A673 (cell line): ENCODE data around the gene HELZ2. TPM values are rescaled to one million over a fixed set of nuclear protein-coding genes. Genes with fewer than 3 reads are reported as not detected.

ENCODE experiments used
- BruUV-seq: library from RNA; stranded (reverse); fragments of 400-500 nt; replicated peaks from 2 replicates; lab custom pipeline; 2021; lab: Mats Ljungman, UMichigan
- CTCF ChIA-PET: fragments of 300-600 bp; sonication (Branson Sonifier 250); formaldehyde crosslinking; loops from one replicate; lab custom pipeline; 2022; ENCODE audit warnings: antibody characterized with exemption; lab: Charles Lee
- POLR2A ChIA-PET: fragments of 300-600 bp; sonication (Branson Sonifier 250); formaldehyde crosslinking; loops from one replicate; lab custom pipeline; 2022; ENCODE audit warnings: antibody characterized with exemption; ENCODE audit not compliant: low non-redundant PET; lab: Charles Lee
- DNase-seq: peaks from one replicate; pipeline ENCODE4 v3.0.0-alpha.2; 2015; ENCODE audit warnings: low spot score
- H3K27ac ChIP-seq: fragments of 200-600 bp; sonication (generic); 2 replicates; pipeline ENCODE4 v1.5.1; 2016; ENCODE audit warnings: mixed run types, low read depth, mild to moderate bottlenecking, mixed read lengths, antibody characterized with exemption, low read length; ENCODE audit not compliant: poor library complexity, severe bottlenecking
- H3K27me3 ChIP-seq: fragments of 200-600 bp; sonication (generic); replicated peaks from 2 replicates; pipeline ENCODE4 v1.6.1; 2017; ENCODE audit warnings: mixed run types, low read depth, mild to moderate bottlenecking, mixed read lengths, antibody characterized with exemption, low read length; ENCODE audit not compliant: insufficient read depth, poor library complexity
- H3K36me3 ChIP-seq: fragments of 200-600 bp; sonication (generic); 2 replicates; pipeline ENCODE4 v1.6.1; 2016; ENCODE audit warnings: mixed run types, mild to moderate bottlenecking, mixed read lengths, antibody characterized with exemption, low read length; ENCODE audit not compliant: insufficient read depth, poor library complexity, severe bottlenecking
- H3K4me1 ChIP-seq: fragments of 200-600 bp; sonication (generic); 2 replicates; pipeline ENCODE4 v1.6.1; 2017; ENCODE audit warnings: mixed run types, mild to moderate bottlenecking, mixed read lengths, antibody characterized with exemption, low read length; ENCODE audit not compliant: insufficient read depth, poor library complexity, severe bottlenecking
- H3K4me3 ChIP-seq: fragments of 200-600 bp; sonication (generic); 2 replicates; pipeline ENCODE4 v1.5.1; 2016; ENCODE audit warnings: low read depth, mixed run types, mild to moderate bottlenecking, mixed read lengths, low read length; ENCODE audit not compliant: poor library complexity, severe bottlenecking
- H3K9me3 ChIP-seq: fragments of 200-600 bp; sonication (generic); 2 replicates; pipeline ENCODE4 v1.6.1; 2016; ENCODE audit warnings: mixed run types, low read depth, mild to moderate bottlenecking, mixed read lengths, antibody characterized with exemption, low read length; ENCODE audit not compliant: poor library complexity, severe bottlenecking
- CTCF ChIP-seq: fragments of 300-800, 200-600 bp; sonication (generic); conservative IDR thresholded peaks from 2 replicates; pipeline ENCODE4 v1.5.1; 2017; ENCODE audit warnings: low read depth, mild to moderate bottlenecking, antibody characterized with exemption, low read length, moderate library complexity, mixed read lengths
- EZH2 ChIP-seq: fragments of 200-600 bp; sonication (generic); IDR thresholded peaks from 2 replicates; pipeline ENCODE4 v1.6.1; 2017; ENCODE audit warnings: borderline replicate concordance, low read depth, mild to moderate bottlenecking, mixed read lengths, antibody characterized with exemption, low read length; ENCODE audit not compliant: poor library complexity, severe bottlenecking
- intact Hi-C: fragments of 100-400 bp; cut with micrococcal nuclease; formaldehyde crosslinking; loops from one replicate; pipeline ENCODE4 v1.10.0; 2022; ENCODE audit not compliant: unreplicated experiment
- total RNA-seq: library from RNA; stranded (reverse); gene quantifications from 2 replicates; pipeline ENCODE4 v1.2.3, GENCODE V29; 2021

Gene HELZ2
- total RNA-seq, 1 experiment from 2014 or later = 21.0 TPM

- TF ChIP-seq EZH2 (no peak), CTCF (no peak)
- H3K4me1 ChIP-seq = no peaks in the 10 kb centered on the region
- no TSS peak for BruUV-seq
- peaks cover 2% of the 10 kb centered on the region for H3K36me3 ChIP-seq
- no peaks in the 10 kb centered on the region for H3K9me3 ChIP-seq
- no peak overlapping the region for H3K4me3 ChIP-seq
- CTCF ChIA-PET = no interaction called here
- intact Hi-C loops = no loop called here
- no peak for DNase-seq
- no peaks in the 10 kb centered on the region for H3K27me3 ChIP-seq
- POLR2A ChIA-PET = no interaction called here
- no peak overlapping the region for H3K27ac ChIP-seq
Measured at GRCh38 chr20:63618291-63618980, 44.4 kb upstream of the HELZ2 start.

- Histone ChIP-seq H3K4me3 (no peak overlapping the region), H3K4me1 (no peaks in the 10 kb centered on the region), H3K9me3 (no peaks in the 10 kb centered on the region), H3K27me3 (no peaks in the 10 kb centered on the region), H3K27ac (no peak overlapping the region), H3K36me3 (peaks cover 2% of the 10 kb centered on the region)
- no TSS peak for BruUV-seq
- ChIA-PET CTCF (no interaction called here), POLR2A (no interaction called here)
- TF ChIP-seq CTCF = no peak
- no peak for TF ChIP-seq EZH2
- DNase-seq = no peak
- intact Hi-C loops = no loop called here
Measured at GRCh38 chr20:63617876-63618265, 43.8 kb upstream of the HELZ2 start.

- Histone ChIP-seq H3K4me3 (no peak overlapping the region), H3K27me3 (no peaks in the 10 kb centered on the region), H3K4me1 (no peaks in the 10 kb centered on the region), H3K36me3 (peaks cover 2% of the 10 kb centered on the region), H3K9me3 (no peaks in the 10 kb centered on the region), H3K27ac (no peak overlapping the region)
- CTCF ChIA-PET = no interaction called here
- intact Hi-C loops = no loop called here
- TF ChIP-seq EZH2 (no peak), CTCF (no peak)
- DNase-seq = no peak
- POLR2A ChIA-PET = no interaction called here
- BruUV-seq = no TSS peak
Measured at GRCh38 chr20:63617092-63617875, 43.2 kb upstream of the HELZ2 start.
